Breast epithelium (tissue), 3 donors: Measurements from ENCODE around the gene SERTAD4.

Source experiments
- POLR2A ChIP-seq: fragments of 450-650 bp; IDR thresholded peaks from one replicate; pipeline ENCODE4 v1.6.1; 2016; ENCODE audit warnings: antibody characterized with exemption, mild to moderate bottlenecking, moderate library complexity
- POLR2AphosphoS5 ChIP-seq, 3 donors: sonication (generic); formaldehyde crosslinking; IDR thresholded peaks; one replicate each; pipeline ENCODE4 v1.6.1; 2017; ENCODE audit warnings: antibody characterized with exemption in 3 of 3
- TF ChIP-seq, protein P1 (sequence below), 3 donors: fragments of 450-650 bp; IDR thresholded peaks; one replicate each; pipeline ENCODE4 v1.5.1; 2016 to 2017; ENCODE audit warnings: antibody characterized with exemption in 3 of 3, mild to moderate bottlenecking in 3 of 3, moderate library complexity in 3 of 3

- TF ChIP-seq, protein P1, sequence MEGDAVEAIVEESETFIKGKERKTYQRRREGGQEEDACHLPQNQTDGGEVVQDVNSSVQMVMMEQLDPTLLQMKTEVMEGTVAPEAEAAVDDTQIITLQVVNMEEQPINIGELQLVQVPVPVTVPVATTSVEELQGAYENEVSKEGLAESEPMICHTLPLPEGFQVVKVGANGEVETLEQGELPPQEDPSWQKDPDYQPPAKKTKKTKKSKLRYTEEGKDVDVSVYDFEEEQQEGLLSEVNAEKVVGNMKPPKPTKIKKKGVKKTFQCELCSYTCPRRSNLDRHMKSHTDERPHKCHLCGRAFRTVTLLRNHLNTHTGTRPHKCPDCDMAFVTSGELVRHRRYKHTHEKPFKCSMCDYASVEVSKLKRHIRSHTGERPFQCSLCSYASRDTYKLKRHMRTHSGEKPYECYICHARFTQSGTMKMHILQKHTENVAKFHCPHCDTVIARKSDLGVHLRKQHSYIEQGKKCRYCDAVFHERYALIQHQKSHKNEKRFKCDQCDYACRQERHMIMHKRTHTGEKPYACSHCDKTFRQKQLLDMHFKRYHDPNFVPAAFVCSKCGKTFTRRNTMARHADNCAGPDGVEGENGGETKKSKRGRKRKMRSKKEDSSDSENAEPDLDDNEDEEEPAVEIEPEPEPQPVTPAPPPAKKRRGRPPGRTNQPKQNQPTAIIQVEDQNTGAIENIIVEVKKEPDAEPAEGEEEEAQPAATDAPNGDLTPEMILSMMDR (IDR thresholded peaks at IDR 0.05) = no peak
- TF ChIP-seq POLR2A (no peak), POLR2AphosphoS5 (IDR thresholded peaks at IDR 0.05) (no peak)
Observed at GRCh38 chr1:210236386-210236839, 3.8 kb downstream of the SERTAD4 start.
